GM18520 (cell line): ENCODE data around the gene LMX1B.

ENCODE experiments used
- ATAC-seq: cut with Tn5 transposase; IDR thresholded peaks from one replicate; pipeline ENCODE4 v1.9.1; 2021; ENCODE audit not compliant: unreplicated experiment

The LMX1B gene

GRCh38 chr9:126658201-126658825, 44.6 kb downstream of the LMX1B start:
- no peak for ATAC-seq

DNA sequence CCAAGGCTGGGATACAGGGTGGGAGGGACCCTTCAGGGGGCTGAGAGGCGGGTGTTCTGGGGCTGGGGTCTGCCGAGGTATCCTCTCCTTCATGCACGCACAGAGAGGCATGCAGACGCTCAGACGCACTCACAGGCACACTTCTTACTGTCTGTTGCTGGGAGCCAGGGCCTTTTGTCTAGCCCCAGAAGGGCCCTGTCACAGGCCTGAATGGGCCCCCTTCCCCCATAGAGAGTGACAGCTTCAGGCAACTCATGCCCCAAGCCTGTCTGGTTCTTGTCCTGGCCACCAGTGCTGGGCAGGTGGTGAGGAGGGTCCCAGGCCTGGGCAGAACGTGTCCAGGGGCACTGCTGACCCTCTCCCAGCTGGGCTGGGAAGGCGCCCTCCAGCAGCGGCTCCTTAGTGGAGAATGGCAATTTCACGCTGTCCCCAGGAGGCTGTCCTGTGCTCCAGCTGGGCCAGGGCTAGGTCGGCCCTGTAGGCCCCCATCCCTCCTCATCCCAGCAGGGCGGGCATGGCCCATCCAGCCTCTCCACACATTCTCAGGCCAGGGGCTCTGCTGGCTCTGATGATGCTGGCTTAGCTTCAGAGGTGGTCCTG, 45.3 kb downstream of the LMX1B start:
- ATAC-seq = no peak

- ATAC-seq = no peak
Observed at GRCh38 chr9:126661122-126661520, 47.4 kb downstream of the LMX1B start.

GRCh38 chr9:126661521-126662251, 48.0 kb downstream of the LMX1B start:
- no peak for ATAC-seq

DNA sequence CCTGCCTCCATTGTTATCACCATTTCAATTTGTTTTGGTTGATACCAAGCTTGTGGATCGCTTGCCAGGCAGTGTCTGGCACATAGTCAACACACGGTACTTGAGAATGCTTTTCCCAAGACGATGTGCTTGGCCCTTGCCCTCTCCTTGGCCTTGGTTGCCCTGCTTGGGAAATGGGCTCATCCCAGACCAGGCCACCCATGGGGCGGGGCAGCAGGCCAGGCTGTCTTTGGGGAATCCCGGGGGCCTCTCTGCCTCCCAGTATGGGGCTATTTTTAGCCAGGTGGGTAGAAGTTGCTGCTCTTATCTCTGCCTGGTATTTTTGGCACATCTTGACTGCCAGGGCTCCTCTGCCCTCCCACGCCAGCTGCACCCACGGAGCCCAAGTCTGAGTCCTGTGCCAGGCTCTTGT, 49.9 kb downstream of the LMX1B start:
- no peak for ATAC-seq

DNA sequence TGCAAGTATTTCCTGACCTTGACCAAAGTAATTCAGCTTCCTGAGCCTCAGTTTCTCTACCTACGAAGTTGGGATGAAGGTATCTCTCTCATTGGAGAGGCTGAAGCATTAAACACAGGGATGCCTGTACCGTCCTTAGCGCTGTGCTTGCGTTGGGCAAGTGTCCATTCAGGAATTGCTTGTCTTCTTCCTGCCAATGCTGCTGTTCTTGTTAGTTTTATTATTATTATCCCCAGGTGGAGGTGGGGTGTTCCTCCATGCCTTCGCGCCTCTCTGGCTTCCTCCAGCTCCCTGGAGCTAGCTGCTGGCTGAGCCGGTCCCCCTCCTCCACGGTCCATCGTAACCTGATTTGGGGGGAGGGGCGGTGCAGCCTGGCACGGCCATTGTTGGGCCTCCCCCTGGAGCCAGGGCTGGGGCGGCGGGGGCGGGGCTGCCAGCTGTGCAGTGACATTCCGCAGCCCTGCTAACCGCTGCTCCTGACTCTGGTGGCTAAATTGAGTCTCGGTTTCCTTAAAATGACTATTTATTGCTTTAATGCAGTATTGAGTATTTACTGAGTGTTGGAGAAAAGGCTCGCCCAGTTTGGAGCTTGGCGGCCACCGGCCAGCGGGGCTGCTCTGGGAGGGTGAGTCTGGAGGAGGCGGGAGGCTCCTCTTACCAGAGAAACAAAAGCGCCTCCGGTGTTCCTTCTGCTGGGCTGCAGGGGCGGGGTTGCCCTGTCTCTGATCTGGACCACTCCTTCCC, 51.3 kb downstream of the LMX1B start:
- ATAC-seq = no peak

- no peak for ATAC-seq
Observed at GRCh38 chr9:126665644-126666035, 51.9 kb downstream of the LMX1B start.

DNA sequence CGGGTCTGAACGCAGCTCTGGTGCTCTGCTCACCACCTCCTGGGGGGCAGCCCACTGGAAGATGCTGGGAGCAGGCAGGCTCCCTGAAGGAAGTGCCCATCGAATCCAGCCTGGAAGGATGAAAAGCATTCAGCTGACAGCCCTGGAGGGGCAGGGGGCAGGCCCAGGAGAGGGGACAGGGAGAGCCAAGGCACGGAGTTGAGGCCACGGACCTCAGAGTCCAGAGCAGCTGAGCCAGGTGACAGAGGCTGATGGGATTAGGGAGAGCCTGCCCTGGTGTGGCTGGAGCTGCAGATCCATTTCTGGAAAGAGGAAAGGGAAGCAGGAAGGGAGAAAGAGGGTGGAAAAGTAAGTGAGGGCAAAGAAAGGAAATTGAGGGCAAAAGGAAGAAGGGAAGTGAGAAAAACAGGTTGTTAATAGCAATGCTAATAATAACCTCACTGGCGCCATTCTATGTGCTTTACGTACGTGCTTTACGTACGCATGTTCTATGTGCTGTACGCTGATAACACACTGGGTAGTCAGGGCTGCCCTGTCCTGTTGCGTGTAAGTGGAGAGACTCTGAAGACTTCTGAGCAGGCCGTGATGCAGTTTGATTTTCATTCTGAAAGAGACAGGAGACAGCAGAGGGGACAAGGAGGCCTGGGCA, 52.6 kb downstream of the LMX1B start:
- ATAC-seq = no peak

GRCh38 chr9:126667190-126668055, 53.7 kb downstream of the LMX1B start:
- ATAC-seq = no peak

DNA sequence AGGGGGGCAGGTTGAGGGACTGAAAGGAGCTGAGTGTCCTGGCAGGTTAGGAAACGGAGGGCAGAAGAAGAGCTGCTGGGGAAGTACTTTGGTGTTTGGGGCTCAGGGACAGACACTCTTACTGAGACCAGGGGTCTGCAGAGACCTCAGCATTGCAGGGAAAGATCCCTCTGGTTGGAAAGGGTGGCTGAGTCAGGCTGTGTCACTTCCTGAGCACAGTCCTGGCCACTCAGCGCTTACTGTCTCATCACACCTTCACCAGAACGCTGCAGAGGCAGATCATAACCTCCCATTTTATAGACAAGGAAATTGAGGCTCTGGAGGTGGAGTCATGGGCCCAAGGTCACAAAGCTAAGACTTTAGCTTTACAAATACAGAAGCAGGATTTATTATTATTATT, 54.3 kb downstream of the LMX1B start:
- ATAC-seq = no peak

DNA sequence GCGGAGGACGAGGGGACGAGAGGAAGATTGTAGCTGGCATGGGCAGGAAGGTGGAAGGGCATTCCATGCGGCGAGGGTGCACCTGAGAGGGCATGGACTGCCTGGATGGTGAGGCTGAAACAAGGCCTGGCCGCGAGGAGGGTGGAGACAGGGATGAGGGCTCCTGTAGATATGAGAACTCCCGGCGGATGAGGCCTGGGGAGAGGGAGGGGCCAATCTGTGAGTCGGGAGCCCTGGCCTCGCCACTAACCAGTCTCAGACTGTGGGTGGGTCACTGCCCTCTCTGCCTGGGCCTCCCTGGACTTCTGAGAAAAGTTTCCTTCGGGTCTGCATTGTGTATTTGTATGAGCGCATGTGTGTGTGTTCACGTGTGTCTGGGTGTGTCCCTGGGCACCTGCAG, 55.4 kb downstream of the LMX1B start:
- no peak for ATAC-seq

GRCh38 chr9:126670270-126670669, 56.5 kb downstream of the LMX1B start:
- no peak for ATAC-seq

GRCh38 chr9:126671381-126671831, 57.7 kb downstream of the LMX1B start:
- no peak for ATAC-seq

DNA sequence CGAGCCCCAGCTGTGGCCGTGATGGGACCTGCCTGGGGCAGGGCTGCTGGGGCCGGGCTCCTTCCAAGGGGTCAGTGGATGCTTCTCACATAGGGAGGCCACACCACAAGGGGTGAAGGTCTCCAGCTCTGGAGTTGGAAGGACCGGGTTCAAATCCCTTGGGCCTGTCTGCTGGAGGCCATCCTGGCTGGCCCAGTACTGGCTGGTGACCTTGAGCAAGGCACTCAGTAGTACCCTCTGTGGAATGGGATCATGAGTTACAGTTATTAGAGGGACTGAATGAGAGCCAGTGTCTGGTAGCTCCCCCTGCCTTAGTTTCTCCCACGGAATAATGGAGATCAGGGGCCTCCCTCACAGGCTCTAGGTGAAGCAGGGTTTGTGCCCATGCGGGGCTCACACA, 58.3 kb downstream of the LMX1B start:
- no peak for ATAC-seq

GRCh38 chr9:126672634-126673284, 59.0 kb downstream of the LMX1B start:
- no peak for ATAC-seq

GRCh38 chr9:126673689-126674364, 60.1 kb downstream of the LMX1B start:
- no peak for ATAC-seq

GRCh38 chr9:126674365-126675146, 60.8 kb downstream of the LMX1B start:
- no peak for ATAC-seq

GRCh38 chr9:126675147-126675467, 61.4 kb downstream of the LMX1B start:
- no peak for ATAC-seq
